H4 (cell line): ENCODE results near the gene SOX5. TPM values are rescaled to one million over a fixed set of nuclear protein-coding genes. Genes with fewer than 3 reads are reported as not detected.

ENCODE experiments used
- DNase-seq: peaks from one replicate; pipeline ENCODE4 v3.0.0-alpha.2; 2015; ENCODE audit warnings: low spot score
- total RNA-seq: library from RNA; depleted of rRNA; stranded (reverse); fragments of >200 nt; shearing (Covaris generic); gene quantifications from 2 replicates; pipeline ENCODE4 v1.2.3, GENCODE V29; 2014

Gene SOX5
- total RNA-seq, 1 experiment from 2014 or later, result 2.5 TPM

DNA sequence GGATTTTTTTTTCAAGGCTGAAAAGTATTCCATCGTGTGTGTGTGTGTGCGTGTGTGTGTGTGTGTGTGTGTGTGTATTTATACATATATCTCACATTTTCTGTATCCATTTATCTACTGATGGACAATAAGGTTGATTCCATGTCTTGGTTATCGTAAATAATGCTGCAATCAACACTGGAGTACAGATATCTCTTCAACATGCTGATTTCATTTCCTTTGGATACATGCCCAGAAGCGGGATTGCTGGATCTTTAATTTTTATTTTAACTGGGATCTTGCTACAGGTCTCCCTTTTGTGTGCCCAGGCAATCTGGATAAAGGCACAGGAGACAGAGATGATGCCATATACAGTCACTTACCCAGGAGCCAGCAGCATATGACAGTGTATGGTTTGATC is 338.1 kb downstream of the SOX5 start:
- no peak for DNase-seq

GRCh38 chr12:23600919-23601318 is 348.6 kb downstream of the SOX5 start:
- DNase-seq, result no peak

DNA sequence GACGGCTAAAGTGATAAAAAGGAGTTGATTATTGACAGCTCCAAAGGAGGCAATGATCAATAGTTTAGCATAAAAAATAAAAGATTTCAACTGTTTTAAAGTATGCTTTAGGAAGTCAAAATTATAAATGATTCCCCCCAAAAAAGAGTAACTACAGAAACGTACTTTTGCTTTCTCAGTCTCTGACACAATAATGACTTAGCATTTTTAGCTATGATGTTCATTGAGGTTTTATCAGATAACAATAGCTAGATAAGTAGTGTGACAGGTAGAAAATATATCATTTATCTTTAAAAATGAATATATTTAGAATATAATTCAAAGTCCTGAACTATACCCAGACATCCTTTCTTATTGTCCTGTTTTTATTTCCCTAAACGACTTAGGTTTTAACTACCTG is 352.9 kb downstream of the SOX5 start:
- DNase-seq, result no peak

- no peak for DNase-seq
Observed at GRCh38 chr12:23587833-23588559, 361.5 kb downstream of the SOX5 start.

GRCh38 chr12:23585782-23586163 is 363.7 kb downstream of the SOX5 start:
- no peak for DNase-seq

DNA sequence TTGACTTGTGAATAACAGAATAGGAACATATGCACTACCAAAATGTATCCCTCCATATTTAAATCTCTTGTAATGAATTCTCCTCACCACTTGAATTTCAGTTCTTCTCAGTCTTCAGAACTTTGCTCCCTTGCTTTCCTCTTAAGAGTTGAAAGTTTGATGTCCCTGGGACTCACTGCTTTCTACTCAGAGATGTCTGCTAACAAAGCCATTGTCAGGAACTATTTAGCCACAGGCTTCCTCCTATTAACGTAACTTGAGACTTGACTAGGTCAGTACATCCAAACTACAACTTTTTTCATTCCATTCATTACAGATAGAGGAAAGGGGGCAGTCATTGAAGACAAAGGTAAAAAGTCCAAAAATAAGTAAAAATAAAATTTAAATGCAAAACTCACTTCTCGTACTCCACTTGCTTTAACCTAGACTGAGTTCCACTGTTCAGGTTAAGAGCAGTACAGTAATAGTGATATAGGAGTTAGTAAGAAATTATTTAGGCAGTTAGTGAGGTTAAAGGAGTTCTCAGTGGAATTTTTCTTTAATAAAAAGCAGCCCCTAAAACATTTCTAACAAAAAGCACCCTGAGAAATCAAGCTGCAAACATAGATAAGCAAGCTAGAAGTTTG is 364.2 kb downstream of the SOX5 start:
- DNase-seq, result no peak

GRCh38 chr12:23581913-23582312 is 367.6 kb downstream of the SOX5 start:
- DNase-seq, result no peak

DNA sequence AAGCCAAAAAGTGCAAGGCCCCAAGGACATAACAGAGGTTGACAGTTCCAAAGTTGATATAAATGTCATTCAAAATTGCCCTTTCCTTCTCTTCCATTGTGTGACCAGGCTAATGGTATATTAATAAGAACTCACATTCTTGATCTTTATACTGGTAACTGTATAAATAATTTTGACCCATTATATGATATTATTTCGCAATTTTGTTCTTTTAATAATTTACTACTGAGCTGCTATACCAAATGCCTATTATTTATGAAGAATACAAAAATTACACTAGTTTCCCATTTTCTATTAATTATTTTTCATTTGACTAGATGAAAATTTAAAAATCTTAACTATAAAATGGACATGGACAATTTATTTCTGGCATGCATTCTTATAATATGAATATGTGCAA is 370.2 kb downstream of the SOX5 start:
- no peak for DNase-seq

DNA sequence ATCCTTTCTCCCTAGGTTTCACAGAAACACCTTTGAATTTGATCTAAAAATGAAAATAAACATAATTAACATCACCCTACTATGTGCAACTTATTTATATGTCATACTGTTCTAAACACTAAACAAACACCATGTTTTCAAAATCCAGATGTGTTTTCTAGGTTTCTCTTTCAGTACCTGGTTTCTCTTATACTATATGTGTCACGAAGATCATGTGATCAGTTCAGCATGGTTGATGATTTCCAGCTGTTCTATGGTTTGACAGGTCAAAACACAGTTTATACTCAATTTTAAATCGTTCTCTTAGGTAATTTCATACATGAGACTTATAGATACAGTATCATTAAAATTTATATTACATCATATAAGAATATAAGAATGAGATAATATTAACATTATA is 373.1 kb downstream of the SOX5 start:
- no peak for DNase-seq

DNA sequence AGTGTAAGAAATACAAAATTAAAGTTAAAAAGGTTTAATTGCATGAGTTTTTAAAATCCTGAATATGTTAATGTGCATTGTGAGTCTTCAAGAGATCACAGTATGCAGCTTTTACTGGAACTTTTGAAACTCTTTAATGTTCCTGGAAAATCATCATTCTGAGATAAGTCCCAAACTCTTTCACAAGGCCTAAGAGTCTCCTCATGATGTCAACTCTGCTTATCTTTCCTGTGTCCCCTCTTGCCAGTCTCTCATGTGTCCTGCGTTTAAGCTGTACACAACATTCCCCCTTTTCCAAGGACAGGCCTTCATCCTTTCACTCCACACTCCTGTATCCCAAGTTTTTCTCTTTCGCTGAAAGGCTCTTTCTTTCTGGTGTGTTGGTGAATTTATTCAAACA is 380.1 kb downstream of the SOX5 start:
- no peak for DNase-seq

DNA sequence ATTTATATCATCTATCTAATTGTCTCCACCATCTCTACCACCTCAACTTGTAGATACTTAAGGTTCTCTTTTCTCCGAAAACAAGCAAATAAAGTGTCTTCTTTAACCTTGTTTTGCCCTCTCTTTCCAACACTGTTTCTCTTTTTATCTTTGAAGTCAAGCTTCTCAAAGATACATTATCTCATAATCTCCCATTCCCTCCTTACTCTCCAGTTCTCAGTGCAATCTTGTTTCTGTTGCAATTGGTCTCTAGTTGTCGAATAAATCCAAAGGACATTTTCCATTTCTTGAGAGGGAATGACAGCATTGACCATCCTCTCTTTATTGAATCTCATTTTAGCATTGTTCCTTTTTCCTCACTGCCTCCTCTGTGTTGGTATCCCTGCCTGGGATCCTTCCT is 383.3 kb downstream of the SOX5 start:
- no peak for DNase-seq

DNA sequence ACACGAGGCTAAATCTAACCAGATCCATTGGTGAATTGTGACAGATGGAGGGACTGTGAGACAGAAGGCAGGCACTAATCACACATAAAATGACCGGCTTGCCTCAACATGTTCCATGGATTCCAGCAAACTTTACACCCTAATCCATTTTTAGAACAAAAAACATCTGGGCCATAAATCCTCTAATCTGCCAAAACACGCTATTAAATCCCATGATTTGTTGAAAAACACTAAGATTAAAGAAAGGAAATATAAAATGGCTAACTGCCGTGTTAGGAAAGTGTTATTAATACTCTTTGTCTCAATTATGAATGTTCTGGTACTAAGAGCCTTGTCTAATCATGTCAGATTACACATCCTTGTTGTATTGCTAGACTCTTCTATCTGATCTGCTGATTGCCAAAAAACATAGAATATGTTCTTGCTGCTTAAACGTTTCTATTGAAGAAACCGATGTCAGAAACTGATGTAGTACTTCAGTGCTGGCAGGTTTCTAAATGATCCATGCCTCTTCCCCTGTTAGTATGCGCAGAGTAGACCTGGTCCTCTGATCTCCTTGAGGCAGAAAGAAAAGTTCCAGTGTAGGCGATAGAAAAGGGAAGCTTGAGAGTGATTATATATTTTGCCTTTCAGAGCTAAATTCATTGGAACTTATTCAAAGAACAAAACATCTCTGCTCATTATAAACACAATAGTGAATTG is 384.9 kb downstream of the SOX5 start:
- DNase-seq, result no peak

DNA sequence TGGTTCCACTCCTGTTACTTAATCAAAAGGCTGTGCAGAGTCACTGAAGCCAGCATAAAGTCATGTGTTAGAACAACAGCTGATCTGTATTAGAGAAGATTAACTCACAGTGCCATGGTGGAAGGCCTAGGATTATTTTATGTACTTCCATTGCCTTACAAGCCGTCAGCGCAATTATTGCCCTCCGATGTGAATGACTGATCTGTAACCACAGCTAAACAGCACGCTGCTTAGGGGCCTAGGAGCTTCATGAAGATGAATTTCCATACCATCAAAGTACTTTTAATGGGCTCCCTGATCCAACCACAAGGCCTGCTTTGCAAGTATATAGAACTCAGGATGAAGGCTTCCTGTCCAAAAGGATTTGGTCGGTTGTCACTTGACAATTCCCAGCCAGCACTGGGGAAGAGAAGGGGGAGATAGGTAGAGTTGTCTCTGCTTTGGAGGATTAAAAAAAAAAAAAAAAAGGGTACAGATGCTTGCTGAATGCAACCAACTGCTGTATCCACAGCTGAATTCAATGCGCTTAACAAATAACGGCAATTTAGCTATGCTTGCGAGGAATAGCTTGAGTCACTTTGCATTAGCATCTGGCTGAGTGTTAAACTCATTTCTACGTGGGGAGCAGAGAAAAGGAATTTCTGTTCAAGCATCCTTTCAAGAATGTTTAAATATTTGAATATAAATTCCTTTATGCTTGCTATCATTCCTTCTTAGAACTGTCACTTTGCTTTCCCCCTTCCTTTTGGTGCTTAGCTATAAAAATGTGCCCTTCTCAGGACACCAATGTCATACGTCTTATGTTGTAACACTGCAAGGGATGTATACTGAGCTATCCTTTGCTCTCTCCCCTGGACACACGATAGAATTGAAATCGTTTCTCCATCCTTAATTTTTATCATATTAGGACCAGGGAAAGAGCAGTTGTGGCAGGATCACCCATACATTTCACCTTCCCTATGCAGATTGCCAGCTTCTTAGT is 387.8 kb downstream of the SOX5 start:
- no peak for DNase-seq

DNA sequence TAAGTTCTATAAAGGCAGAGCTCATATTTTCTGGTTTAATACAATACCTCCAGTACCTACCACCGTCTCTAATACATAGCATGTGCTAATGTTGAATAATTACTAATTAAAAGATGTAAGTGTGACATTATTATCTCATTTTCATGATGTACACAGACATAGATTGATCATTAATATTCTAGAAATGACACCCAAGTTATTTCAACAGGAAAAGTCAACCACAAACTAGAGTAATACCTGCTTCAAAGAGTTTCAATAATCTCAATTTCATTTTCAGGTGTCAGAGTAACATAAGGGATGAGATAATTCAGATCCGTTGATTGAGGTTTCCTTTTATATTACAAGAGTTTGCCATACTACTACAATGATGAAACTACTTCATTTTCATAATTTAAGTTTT is 388.9 kb downstream of the SOX5 start:
- DNase-seq, result no peak

GRCh38 chr12:23559268-23559753 is 390.2 kb downstream of the SOX5 start:
- no peak for DNase-seq

DNA sequence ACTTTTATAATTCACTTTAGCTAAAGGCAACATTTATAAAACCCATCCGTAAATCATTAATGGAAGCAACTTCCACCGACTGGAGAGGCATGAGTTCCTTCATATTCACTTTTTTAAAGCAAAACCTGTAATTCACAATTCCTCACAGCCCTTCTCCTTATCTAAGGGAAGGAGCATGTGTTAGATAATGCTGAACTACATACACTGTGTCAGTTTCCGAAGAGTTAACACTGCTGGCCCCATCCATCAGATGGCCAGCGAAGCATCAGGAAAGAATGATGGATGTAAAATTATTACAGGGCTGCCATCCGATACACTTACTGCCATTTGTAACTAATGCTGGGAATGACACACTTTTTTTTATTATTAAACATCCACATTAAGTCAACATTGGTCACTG is 392.8 kb downstream of the SOX5 start:
- DNase-seq, result no peak

DNA sequence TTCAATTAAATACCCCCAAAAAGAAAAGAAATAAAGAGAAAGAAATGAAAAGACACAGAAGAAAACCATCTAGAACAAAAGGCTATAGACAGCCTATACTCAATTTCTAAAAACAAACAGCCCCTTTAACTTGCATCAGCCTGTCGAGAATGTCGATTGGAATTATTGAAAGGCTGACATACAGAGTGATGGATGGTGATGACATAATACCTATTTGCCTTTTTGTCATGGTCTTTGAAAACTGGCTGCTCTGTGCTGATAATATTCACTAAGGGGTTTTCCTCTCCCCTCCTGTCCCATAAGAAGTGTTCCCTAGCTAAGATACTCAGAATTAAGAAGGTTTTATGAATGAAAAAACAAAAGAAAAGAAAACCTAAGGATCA is 393.7 kb downstream of the SOX5 start:
- no peak for DNase-seq

- no peak for DNase-seq
Observed at GRCh38 chr12:23555180-23555824, 394.2 kb downstream of the SOX5 start.

DNA sequence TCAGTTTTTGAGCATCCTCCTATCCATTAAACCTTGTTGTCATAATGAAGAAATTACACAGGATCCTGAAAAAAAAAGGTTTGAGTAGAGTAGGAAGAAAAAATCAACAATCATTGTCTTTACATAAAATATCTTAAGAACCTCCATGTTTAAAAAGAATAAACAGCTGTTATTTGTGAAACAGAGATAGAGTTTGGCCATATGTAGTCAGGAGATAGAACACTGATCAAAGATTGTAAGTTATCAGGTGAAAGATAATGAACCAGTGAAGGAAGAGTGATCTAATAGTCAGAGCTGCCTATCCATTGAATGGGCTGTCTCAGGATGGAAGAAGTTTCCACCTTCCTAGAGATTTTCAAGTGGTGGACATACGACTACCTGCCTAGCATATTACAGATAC is 397.1 kb downstream of the SOX5 start:
- DNase-seq, result no peak

- no peak for DNase-seq
Observed at GRCh38 chr12:23550753-23551152, 398.7 kb downstream of the SOX5 start.

- no peak for DNase-seq
Observed at GRCh38 chr12:23548742-23549141, 400.7 kb downstream of the SOX5 start.
